ENCODE measurements around the gene DEAF1. TPM values are rescaled to one million over a fixed set of nuclear protein-coding genes. Genes with fewer than 3 reads are reported as not detected.

The DEAF1 gene
- total RNA-seq, 2 donors from 2014 or later: 44.1 to 51.9 TPM

DNA sequence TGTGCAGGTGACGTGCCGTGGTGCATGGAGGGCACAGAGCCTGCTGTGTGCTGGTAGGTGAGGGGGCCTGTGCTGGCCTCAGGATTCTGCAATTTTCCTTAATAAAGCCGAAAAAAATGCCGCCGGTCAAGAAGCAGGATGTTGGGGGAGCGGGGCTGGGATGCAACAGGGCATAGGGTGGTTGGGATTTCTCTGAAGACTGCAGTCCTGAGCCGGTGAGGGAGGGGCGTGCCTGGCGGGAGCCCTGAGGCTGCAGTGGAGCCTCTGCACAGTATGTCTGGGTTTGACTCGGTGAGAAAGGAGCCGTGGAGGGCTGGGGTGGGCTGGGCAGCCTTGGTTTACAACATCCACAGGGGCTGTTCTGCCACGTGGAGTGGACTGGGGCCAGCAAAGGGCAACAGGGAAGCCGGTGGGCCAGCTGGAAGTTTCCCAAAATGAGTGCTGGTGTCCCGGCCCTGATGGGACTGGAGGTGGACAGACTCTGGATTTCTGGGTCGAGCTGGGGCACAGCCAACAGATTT lies 71.6 kb downstream of the DEAF1 start:
- H3K27me3 ChIP-seq (ENCODE audit: control insufficient read depth, insufficient read depth, low read length, poor library complexity, severe bottlenecking): peaks cover 11% of the 10 kb centered on the region
- H3K27ac ChIP-seq (ENCODE audit: low read depth, low read length): no peak overlapping the region
- H3K4me3 Mint-ChIP-seq: no peak overlapping the region
- H3K36me3 Mint-ChIP-seq (ENCODE audit: low read depth): peaks cover 5% of the 10 kb centered on the region
- no peaks in the 10 kb centered on the region for H3K4me1 Mint-ChIP-seq
- H3K9ac ChIP-seq (ENCODE audit: extremely low read depth, low read length, poor library complexity, severe bottlenecking): no peak overlapping the region
- H3K4me1 ChIP-seq (ENCODE audit: control insufficient read depth, insufficient read depth, low read length): no peaks in the 10 kb centered on the region
- 86 to 91% methylated on average over 7 to 15 of the region's 15 CpGs for WGBS, 2 experiments (ENCODE audit: insufficient coverage in 1 of 2, insufficient read length in 1 of 2)
- H3K4me3 ChIP-seq (ENCODE audit: low read length): no peak overlapping the region
- no peaks in the 10 kb centered on the region for H3K9me3 ChIP-seq (ENCODE audit: control insufficient read depth, low read length)
- H3K36me3 ChIP-seq (ENCODE audit: control insufficient read depth, insufficient read depth, low read length): no peaks in the 10 kb centered on the region
- TF ChIP-seq CTCF (conservative IDR thresholded peaks at IDR 0.05): no peak
- H3K27me3 Mint-ChIP-seq (ENCODE audit: insufficient read depth): peaks cover 14% of the 10 kb centered on the region
- H3K27ac Mint-ChIP-seq: no peak overlapping the region
- DNase-seq: no peak
- peaks cover 5% of the 10 kb centered on the region for H3K9me3 Mint-ChIP-seq

GRCh38 chr11:621838-622237 lies 73.2 kb downstream of the DEAF1 start:
- Mint-ChIP-seq H3K36me3 (ENCODE audit: low read depth) (peaks cover 3% of the 10 kb centered on the region), H3K27ac (no peak overlapping the region), H3K4me3 (no peak overlapping the region), H3K9me3 (no peaks in the 10 kb centered on the region), H3K4me1 (no peaks in the 10 kb centered on the region), H3K27me3 (ENCODE audit: insufficient read depth) (peaks cover 4% of the 10 kb centered on the region)
- no peak for TF ChIP-seq CTCF (conservative IDR thresholded peaks at IDR 0.05)
- Histone ChIP-seq H3K9me3 (ENCODE audit: control insufficient read depth, low read length) (no peaks in the 10 kb centered on the region), H3K27ac (ENCODE audit: low read depth, low read length) (no peak overlapping the region), H3K4me1 (ENCODE audit: control insufficient read depth, insufficient read depth, low read length) (no peaks in the 10 kb centered on the region), H3K4me3 (ENCODE audit: low read length) (no peak overlapping the region), H3K9ac (ENCODE audit: extremely low read depth, low read length, poor library complexity, severe bottlenecking) (no peak overlapping the region), H3K27me3 (ENCODE audit: control insufficient read depth, insufficient read depth, low read length, poor library complexity, severe bottlenecking) (no peaks in the 10 kb centered on the region), H3K36me3 (ENCODE audit: control insufficient read depth, insufficient read depth, low read length) (no peaks in the 10 kb centered on the region)
- no peak for DNase-seq
- WGBS, 2 experiments (ENCODE audit: insufficient coverage in 1 of 2, insufficient read length in 1 of 2): 93 to 99% methylated on average over 23 to 27 of the region's 27 CpGs

- Histone ChIP-seq H3K4me3 (ENCODE audit: low read length) (no peak overlapping the region), H3K9ac (ENCODE audit: extremely low read depth, low read length, poor library complexity, severe bottlenecking) (no peak overlapping the region), H3K27me3 (ENCODE audit: control insufficient read depth, insufficient read depth, low read length, poor library complexity, severe bottlenecking) (no peaks in the 10 kb centered on the region), H3K9me3 (ENCODE audit: control insufficient read depth, low read length) (no peaks in the 10 kb centered on the region), H3K4me1 (ENCODE audit: control insufficient read depth, insufficient read depth, low read length) (no peaks in the 10 kb centered on the region), H3K36me3 (ENCODE audit: control insufficient read depth, insufficient read depth, low read length) (no peaks in the 10 kb centered on the region), H3K27ac (ENCODE audit: low read depth, low read length) (no peak overlapping the region)
- H3K27ac Mint-ChIP-seq: no peak overlapping the region
- TF ChIP-seq CTCF (conservative IDR thresholded peaks at IDR 0.05): no peak
- H3K27me3 Mint-ChIP-seq (ENCODE audit: insufficient read depth): no peaks in the 10 kb centered on the region
- H3K4me1 Mint-ChIP-seq: no peaks in the 10 kb centered on the region
- H3K36me3 Mint-ChIP-seq (ENCODE audit: low read depth): peaks cover 3% of the 10 kb centered on the region
- H3K9me3 Mint-ChIP-seq: no peaks in the 10 kb centered on the region
- 88 to 91% methylated on average over 23 to 45 of the region's 45 CpGs for WGBS, 2 experiments (ENCODE audit: insufficient coverage in 1 of 2, insufficient read length in 1 of 2)
- DNase-seq: no peak
- H3K4me3 Mint-ChIP-seq: no peak overlapping the region
Observed at GRCh38 chr11:620935-621814, 73.8 kb downstream of the DEAF1 start.

Measured in endodermal cell (in vitro differentiated cells).